Sigmoid colon (tissue), 4 donors: ENCODE results near the gene VANGL2.

Experiments used
- CTCF ChIP-seq, 4 experiments: fragments of 450-650 bp in 3 of 4; fragments of 200-600 bp in 1 of 4; IDR thresholded peaks; one replicate each; pipeline ENCODE4 v1.5.1; 2016 to 2019; ENCODE audit warnings: antibody characterized with exemption in 4 of 4, mild to moderate bottlenecking in 3 of 4, moderate library complexity in 2 of 4
- EP300 ChIP-seq, 4 donors: sonication (generic); formaldehyde crosslinking; IDR thresholded peaks; one replicate each; pipeline ENCODE4 v1.6.1; 2017; ENCODE audit warnings: antibody characterized with exemption in 4 of 4
- POLR2A ChIP-seq, 2 donors: fragments of 450-650 bp; IDR thresholded peaks; one replicate each; pipeline ENCODE4 v1.6.1; 2016; ENCODE audit warnings: antibody characterized with exemption in 2 of 2, mild to moderate bottlenecking in 2 of 2, moderate library complexity in 2 of 2
- POLR2AphosphoS5 ChIP-seq, 4 donors: sonication (generic); formaldehyde crosslinking; IDR thresholded peaks; one replicate each; pipeline ENCODE4 v1.6.1; 2017; ENCODE audit warnings: antibody characterized with exemption in 4 of 4

- no peak for TF ChIP-seq CTCF (IDR thresholded peaks at IDR 0.05)
- TF ChIP-seq POLR2A (IDR thresholded peaks at IDR 0.05) = no peak
- no peak for TF ChIP-seq POLR2AphosphoS5 (IDR thresholded peaks at IDR 0.05)
- TF ChIP-seq EP300 (IDR thresholded peaks at IDR 0.05) = no peak
Observed at GRCh38 chr1:160371346-160371631, 29.1 kb upstream of the VANGL2 start.
